ENCODE data around the gene RUNX2. TPM values are rescaled to one million over a fixed set of nuclear protein-coding genes. Genes with fewer than 3 reads are reported as not detected.

RUNX2 gene
- total and polyA plus RNA-seq, 10 of the 15 experiments (the other 5 are each of a cell fraction or from before 2014, with no cell fraction given), result 0.01 to 0.77 (median 0.15) TPM; not detected in 3

- H3K27me3 ChIP-seq (replicated peaks in 1 of 2; ENCODE audit: control insufficient read depth in 2 of 2, insufficient read depth in 2 of 2, low read length in 1 of 2), result peaks cover 2% of the 10 kb centered on the region in 2 experiments; a peak in 1 of 4 replicates
- no peak for DNase-seq (ENCODE audit: low read depth, low spot score)
- intact Hi-C loops (cut with micrococcal nuclease; ENCODE audit: unreplicated experiment) (no loop called here), in situ Hi-C loops (cut with MboI) (no loop called here)
- no peak overlapping the region for H3K9ac ChIP-seq (ENCODE audit: control insufficient read depth, insufficient read depth, low read length)
- SMC1A ChIA-PET (ENCODE audit: uncharacterized antibody, unreplicated experiment), result no interaction called here
- no peaks in the 10 kb centered on the region; the same call in 1 of the 3 replicates for H3K9me3 ChIP-seq (replicated peaks; ENCODE audit: control insufficient read depth, insufficient read depth, low read length)
- BruUV-seq (replicated peaks), result no TSS peak
- CTCF ChIA-PET, result no interaction called here
- no peak for TF ChIP-seq NR2C2 (IDR thresholded peaks at IDR 0.05; ENCODE audit: borderline replicate concordance, control insufficient read depth, insufficient read length, low read depth)
- TF ChIP-seq DPF2 (IDR thresholded peaks at IDR 0.05), result no peak
- no peak for TF ChIP-seq PML (IDR thresholded peaks at IDR 0.05; ENCODE audit: low read length)
- no peak for TF ChIP-seq TCF7 (IDR thresholded peaks at IDR 0.05; ENCODE audit: borderline replicate concordance)
- no peak for TF ChIP-seq TCF12 (IDR thresholded peaks at IDR 0.05; ENCODE audit: low read depth, low read length)
- no peaks in the 10 kb centered on the region for H4K20me1 ChIP-seq (ENCODE audit: control insufficient read depth, insufficient read depth)
- WGBS (ENCODE audit: insufficient coverage, insufficient replicate concordance, low lambda C conversion rate, missing lambda C conversion rate), result 21% methylated on average over 5 of the region's 5 CpGs
- POLR2A ChIA-PET, result interaction anchor here (0.5 kb wide), 1 partner anchor 155 kb away, joined by 4 read pairs; no protein-coding TSS in a partner anchor
- no peak overlapping the region for H3K27ac ChIP-seq (ENCODE audit: control insufficient read depth, insufficient read depth)
- H3K4me2 ChIP-seq (ENCODE audit: control insufficient read depth, insufficient read depth), result no peak overlapping the region
- no peaks in the 10 kb centered on the region for H3K36me3 ChIP-seq (ENCODE audit: control insufficient read depth in 2 of 2, insufficient read depth in 2 of 2, low read length in 1 of 2)
- no peak overlapping the region for H3K4me3 ChIP-seq
- no peak for ATAC-seq
- RAD21 ChIA-PET (ENCODE audit: unreplicated experiment), result no interaction called here
- no peak overlapping the region for H2AFZ ChIP-seq (ENCODE audit: control insufficient read depth, low read depth, low read length)
- H3K79me2 ChIP-seq (ENCODE audit: control insufficient read depth, insufficient read depth, low read length), result no peaks in the 10 kb centered on the region
- no peak for FAIRE-seq
- H3K4me1 ChIP-seq (ENCODE audit: control insufficient read depth, insufficient read depth, low read length), result no peaks in the 10 kb centered on the region
These were observed 269.3 kb downstream of the RUNX2 start for GRCh38 chr6:45597424-45597823.

DNA sequence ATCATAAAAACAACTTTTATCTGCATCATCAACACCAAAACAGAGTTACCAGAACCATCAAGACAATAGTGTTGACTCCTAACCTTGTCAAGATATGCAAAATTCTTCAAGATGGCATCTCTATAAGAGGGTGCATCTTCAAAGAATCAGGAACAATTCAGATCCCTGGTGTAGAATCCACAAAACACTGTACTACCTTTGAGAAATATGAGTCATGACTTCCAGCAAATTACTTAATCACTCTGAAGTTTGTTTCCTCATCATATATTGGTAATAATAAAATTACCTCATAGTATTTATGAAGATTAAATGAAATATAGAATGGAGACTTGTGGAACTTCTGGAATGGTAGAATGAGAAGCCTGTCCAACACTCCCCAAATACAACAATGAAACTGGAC, 270.9 kb downstream of the RUNX2 start:
- CTCF ChIA-PET, result no interaction called here
- intact Hi-C loops (cut with micrococcal nuclease; ENCODE audit: unreplicated experiment), result no loop called here

More for the DNA sequence above, 270.9 kb downstream of the RUNX2 start:
- RAD21 ChIA-PET (ENCODE audit: unreplicated experiment), result no interaction called here
- ATAC-seq, result no peak
- H3K36me3 ChIP-seq (ENCODE audit: control insufficient read depth in 2 of 2, insufficient read depth in 2 of 2, low read length in 1 of 2), result no peaks in the 10 kb centered on the region
- no peaks in the 10 kb centered on the region; the same call in 1 of the 3 replicates for H3K9me3 ChIP-seq (replicated peaks; ENCODE audit: control insufficient read depth, insufficient read depth, low read length)
- no peak overlapping the region for H3K27ac ChIP-seq (ENCODE audit: control insufficient read depth, insufficient read depth)
- no peak overlapping the region for H2AFZ ChIP-seq (ENCODE audit: control insufficient read depth, low read depth, low read length)
- no peaks in the 10 kb centered on the region for H3K4me1 ChIP-seq (ENCODE audit: control insufficient read depth, insufficient read depth, low read length)
- H3K9ac ChIP-seq (ENCODE audit: control insufficient read depth, insufficient read depth, low read length), result no peak overlapping the region
- H3K27me3 ChIP-seq (replicated peaks in 1 of 2; ENCODE audit: control insufficient read depth in 2 of 2, insufficient read depth in 2 of 2, low read length in 1 of 2), result peaks cover 2% of the 10 kb centered on the region in 2 experiments; a peak in 1 of 4 replicates
- BruUV-seq (replicated peaks), result no TSS peak
- H3K79me2 ChIP-seq (ENCODE audit: control insufficient read depth, insufficient read depth, low read length), result no peaks in the 10 kb centered on the region
- H3K4me2 ChIP-seq (ENCODE audit: control insufficient read depth, insufficient read depth), result no peak overlapping the region
- TF ChIP-seq SMAD1 (IDR thresholded peaks at IDR 0.05; ENCODE audit: low read depth, partially characterized antibody), result no peak
- TF ChIP-seq ZNF217 (IDR thresholded peaks at IDR 0.05), result no peak
- TF ChIP-seq, protein P1, sequence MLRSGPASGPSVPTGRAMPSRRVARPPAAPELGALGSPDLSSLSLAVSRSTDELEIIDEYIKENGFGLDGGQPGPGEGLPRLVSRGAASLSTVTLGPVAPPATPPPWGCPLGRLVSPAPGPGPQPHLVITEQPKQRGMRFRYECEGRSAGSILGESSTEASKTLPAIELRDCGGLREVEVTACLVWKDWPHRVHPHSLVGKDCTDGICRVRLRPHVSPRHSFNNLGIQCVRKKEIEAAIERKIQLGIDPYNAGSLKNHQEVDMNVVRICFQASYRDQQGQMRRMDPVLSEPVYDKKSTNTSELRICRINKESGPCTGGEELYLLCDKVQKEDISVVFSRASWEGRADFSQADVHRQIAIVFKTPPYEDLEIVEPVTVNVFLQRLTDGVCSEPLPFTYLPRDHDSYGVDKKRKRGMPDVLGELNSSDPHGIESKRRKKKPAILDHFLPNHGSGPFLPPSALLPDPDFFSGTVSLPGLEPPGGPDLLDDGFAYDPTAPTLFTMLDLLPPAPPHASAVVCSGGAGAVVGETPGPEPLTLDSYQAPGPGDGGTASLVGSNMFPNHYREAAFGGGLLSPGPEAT (IDR thresholded peaks at IDR 0.05; ENCODE audit: low read depth), result no peak
- TF ChIP-seq BCL11A (IDR thresholded peaks at IDR 0.05; ENCODE audit: low read depth, low read length), result no peak
- TF ChIP-seq, protein P2, sequence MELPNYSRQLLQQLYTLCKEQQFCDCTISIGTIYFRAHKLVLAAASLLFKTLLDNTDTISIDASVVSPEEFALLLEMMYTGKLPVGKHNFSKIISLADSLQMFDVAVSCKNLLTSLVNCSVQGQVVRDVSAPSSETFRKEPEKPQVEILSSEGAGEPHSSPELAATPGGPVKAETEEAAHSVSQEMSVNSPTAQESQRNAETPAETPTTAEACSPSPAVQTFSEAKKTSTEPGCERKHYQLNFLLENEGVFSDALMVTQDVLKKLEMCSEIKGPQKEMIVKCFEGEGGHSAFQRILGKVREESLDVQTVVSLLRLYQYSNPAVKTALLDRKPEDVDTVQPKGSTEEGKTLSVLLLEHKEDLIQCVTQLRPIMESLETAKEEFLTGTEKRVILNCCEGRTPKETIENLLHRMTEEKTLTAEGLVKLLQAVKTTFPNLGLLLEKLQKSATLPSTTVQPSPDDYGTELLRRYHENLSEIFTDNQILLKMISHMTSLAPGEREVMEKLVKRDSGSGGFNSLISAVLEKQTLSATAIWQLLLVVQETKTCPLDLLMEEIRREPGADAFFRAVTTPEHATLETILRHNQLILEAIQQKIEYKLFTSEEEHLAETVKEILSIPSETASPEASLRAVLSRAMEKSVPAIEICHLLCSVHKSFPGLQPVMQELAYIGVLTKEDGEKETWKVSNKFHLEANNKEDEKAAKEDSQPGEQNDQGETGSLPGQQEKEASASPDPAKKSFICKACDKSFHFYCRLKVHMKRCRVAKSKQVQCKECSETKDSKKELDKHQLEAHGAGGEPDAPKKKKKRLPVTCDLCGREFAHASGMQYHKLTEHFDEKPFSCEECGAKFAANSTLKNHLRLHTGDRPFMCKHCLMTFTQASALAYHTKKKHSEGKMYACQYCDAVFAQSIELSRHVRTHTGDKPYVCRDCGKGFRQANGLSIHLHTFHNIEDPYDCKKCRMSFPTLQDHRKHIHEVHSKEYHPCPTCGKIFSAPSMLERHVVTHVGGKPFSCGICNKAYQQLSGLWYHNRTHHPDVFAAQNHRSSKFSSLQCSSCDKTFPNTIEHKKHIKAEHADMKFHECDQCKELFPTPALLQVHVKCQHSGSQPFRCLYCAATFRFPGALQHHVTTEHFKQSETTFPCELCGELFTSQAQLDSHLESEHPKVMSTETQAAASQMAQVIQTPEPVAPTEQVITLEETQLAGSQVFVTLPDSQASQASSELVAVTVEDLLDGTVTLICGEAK (IDR thresholded peaks at IDR 0.05; ENCODE audit: borderline replicate concordance), result no peak
- SMC1A ChIA-PET (ENCODE audit: uncharacterized antibody, unreplicated experiment), result no interaction called here
- in situ Hi-C loops (cut with MboI), result no loop called here
- no peaks in the 10 kb centered on the region for H4K20me1 ChIP-seq (ENCODE audit: control insufficient read depth, insufficient read depth)
- DNase-seq (ENCODE audit: low read depth, low spot score), result no peak
- FAIRE-seq, result no peak
- no peak overlapping the region for H3K4me3 ChIP-seq
- POLR2A ChIA-PET, result no interaction called here
